H1 (cell line): ENCODE data around the gene IRAK3. TPM values are rescaled to one million over a fixed set of nuclear protein-coding genes. Genes with fewer than 3 reads are reported as not detected.

ENCODE experiments used
- ASH2L ChIP-seq: fragments of 200-600, 300-600 bp; sonication (generic); IDR thresholded peaks from one replicate; pipeline ENCODE4 v1.7.1; 2017; ENCODE audit warnings: low read length
- EP300 ChIP-seq, 2 experiments: IDR thresholded peaks; 1 replicate in 1 of 2; 2 replicates in 1 of 2; pipeline ENCODE4 v1.6.1; 2011 to 2012; ENCODE audit warnings: low read depth in 2 of 2, low read length in 2 of 2, mild to moderate bottlenecking in 2 of 2, borderline replicate concordance in 1 of 2, inconsistent platforms in 1 of 2, moderate library complexity in 1 of 2
- JUN ChIP-seq: IDR thresholded peaks from 2 replicates; pipeline ENCODE4 v1.6.1; 2011; ENCODE audit warnings: low read depth, mild to moderate bottlenecking, improper control_type of control experiment, low read length
- MAFK ChIP-seq: IDR thresholded peaks from 2 replicates; pipeline ENCODE4 v1.6.1; 2012; ENCODE audit warnings: low read depth, mild to moderate bottlenecking, improper control_type of control experiment, low read length
- NANOG ChIP-seq: IDR thresholded peaks from 2 replicates; pipeline ENCODE4 v1.6.1; 2011; ENCODE audit warnings: low read length, low read depth, mild to moderate bottlenecking, inconsistent platforms; ENCODE audit not compliant: insufficient read depth, poor library complexity, severe bottlenecking
- SIRT6 ChIP-seq: IDR thresholded peaks from one replicate; pipeline ENCODE4 v1.7.1; 2012; ENCODE audit warnings: low read length, inconsistent platforms
- SP1 ChIP-seq: IDR thresholded peaks from 2 replicates; pipeline ENCODE4 v1.6.1; 2011; ENCODE audit warnings: low read depth, low read length
- SP4 ChIP-seq: IDR thresholded peaks from 2 replicates; pipeline ENCODE4 v1.6.1; 2012; ENCODE audit warnings: low read length, inconsistent platforms
- TBP ChIP-seq: IDR thresholded peaks from 2 replicates; pipeline ENCODE4 v1.6.1; 2011; ENCODE audit warnings: low read depth, low read length, improper control_type of control experiment
- polyA plus RNA-seq, 7 experiments: library from polyadenylated mRNA; depleted of rRNA in 3 of 7; stranded (reverse) in 5 of 7; unstranded in 2 of 7; fragments of >200 nt in 5 of 7; fragments of 200-250 nt in 2 of 7; gene quantifications; 1 replicate in 5 of 7; 2 replicates in 1 of 7; 4 replicates in 1 of 7; pipeline versions ENCODE4 v1.2.1 to v1.2.3, GENCODE V29; 2011 to 2013; ENCODE audit warnings: missing spikeins in 2 of 7, mixed read lengths in 2 of 7
- total RNA-seq: library from RNA; stranded (reverse); fragmentation: NEBNext Ultra II Directional; extraction: Animal tissue kit (Norgen Biotek cat#: 25700); gene quantifications from 2 replicates; pipeline ENCODE4 v1.2.1, GENCODE V29; 2021
- TF ChIP-seq, protein P1 (sequence below): fragments of 300-600 bp; sonication (generic); IDR thresholded peaks from 2 replicates; pipeline ENCODE4 v1.7.1; 2012; ENCODE audit warnings: low read length, moderate library complexity, mild to moderate bottlenecking, inconsistent platforms; ENCODE audit not compliant: insufficient replicate concordance

Gene IRAK3
- total and polyA plus RNA-seq, 2 of the 8 experiments (the other 6 are each of a cell fraction or from before 2014, with no cell fraction given): 0.51 to 2.2 TPM

DNA sequence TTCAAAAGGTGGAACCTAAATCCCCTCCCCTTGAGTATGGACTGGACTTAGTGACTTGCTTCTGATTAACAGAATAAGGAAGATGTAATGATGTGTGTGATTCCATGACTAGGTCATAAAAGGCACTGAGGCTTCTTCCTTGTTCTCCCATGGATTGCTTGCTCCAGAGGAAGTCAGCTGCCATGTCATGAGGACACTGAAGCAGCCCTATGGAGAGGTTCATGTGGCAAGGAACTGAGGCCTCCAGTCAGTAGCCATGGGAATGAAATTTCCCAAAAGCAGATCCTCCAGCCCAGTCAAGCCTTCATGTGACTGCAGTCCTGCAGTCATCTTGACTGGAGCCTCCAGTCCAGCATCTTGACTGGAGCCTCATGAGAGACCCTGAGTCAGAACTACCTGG is 29.9 kb upstream of the IRAK3 start (continued):
- TF ChIP-seq, protein P1, sequence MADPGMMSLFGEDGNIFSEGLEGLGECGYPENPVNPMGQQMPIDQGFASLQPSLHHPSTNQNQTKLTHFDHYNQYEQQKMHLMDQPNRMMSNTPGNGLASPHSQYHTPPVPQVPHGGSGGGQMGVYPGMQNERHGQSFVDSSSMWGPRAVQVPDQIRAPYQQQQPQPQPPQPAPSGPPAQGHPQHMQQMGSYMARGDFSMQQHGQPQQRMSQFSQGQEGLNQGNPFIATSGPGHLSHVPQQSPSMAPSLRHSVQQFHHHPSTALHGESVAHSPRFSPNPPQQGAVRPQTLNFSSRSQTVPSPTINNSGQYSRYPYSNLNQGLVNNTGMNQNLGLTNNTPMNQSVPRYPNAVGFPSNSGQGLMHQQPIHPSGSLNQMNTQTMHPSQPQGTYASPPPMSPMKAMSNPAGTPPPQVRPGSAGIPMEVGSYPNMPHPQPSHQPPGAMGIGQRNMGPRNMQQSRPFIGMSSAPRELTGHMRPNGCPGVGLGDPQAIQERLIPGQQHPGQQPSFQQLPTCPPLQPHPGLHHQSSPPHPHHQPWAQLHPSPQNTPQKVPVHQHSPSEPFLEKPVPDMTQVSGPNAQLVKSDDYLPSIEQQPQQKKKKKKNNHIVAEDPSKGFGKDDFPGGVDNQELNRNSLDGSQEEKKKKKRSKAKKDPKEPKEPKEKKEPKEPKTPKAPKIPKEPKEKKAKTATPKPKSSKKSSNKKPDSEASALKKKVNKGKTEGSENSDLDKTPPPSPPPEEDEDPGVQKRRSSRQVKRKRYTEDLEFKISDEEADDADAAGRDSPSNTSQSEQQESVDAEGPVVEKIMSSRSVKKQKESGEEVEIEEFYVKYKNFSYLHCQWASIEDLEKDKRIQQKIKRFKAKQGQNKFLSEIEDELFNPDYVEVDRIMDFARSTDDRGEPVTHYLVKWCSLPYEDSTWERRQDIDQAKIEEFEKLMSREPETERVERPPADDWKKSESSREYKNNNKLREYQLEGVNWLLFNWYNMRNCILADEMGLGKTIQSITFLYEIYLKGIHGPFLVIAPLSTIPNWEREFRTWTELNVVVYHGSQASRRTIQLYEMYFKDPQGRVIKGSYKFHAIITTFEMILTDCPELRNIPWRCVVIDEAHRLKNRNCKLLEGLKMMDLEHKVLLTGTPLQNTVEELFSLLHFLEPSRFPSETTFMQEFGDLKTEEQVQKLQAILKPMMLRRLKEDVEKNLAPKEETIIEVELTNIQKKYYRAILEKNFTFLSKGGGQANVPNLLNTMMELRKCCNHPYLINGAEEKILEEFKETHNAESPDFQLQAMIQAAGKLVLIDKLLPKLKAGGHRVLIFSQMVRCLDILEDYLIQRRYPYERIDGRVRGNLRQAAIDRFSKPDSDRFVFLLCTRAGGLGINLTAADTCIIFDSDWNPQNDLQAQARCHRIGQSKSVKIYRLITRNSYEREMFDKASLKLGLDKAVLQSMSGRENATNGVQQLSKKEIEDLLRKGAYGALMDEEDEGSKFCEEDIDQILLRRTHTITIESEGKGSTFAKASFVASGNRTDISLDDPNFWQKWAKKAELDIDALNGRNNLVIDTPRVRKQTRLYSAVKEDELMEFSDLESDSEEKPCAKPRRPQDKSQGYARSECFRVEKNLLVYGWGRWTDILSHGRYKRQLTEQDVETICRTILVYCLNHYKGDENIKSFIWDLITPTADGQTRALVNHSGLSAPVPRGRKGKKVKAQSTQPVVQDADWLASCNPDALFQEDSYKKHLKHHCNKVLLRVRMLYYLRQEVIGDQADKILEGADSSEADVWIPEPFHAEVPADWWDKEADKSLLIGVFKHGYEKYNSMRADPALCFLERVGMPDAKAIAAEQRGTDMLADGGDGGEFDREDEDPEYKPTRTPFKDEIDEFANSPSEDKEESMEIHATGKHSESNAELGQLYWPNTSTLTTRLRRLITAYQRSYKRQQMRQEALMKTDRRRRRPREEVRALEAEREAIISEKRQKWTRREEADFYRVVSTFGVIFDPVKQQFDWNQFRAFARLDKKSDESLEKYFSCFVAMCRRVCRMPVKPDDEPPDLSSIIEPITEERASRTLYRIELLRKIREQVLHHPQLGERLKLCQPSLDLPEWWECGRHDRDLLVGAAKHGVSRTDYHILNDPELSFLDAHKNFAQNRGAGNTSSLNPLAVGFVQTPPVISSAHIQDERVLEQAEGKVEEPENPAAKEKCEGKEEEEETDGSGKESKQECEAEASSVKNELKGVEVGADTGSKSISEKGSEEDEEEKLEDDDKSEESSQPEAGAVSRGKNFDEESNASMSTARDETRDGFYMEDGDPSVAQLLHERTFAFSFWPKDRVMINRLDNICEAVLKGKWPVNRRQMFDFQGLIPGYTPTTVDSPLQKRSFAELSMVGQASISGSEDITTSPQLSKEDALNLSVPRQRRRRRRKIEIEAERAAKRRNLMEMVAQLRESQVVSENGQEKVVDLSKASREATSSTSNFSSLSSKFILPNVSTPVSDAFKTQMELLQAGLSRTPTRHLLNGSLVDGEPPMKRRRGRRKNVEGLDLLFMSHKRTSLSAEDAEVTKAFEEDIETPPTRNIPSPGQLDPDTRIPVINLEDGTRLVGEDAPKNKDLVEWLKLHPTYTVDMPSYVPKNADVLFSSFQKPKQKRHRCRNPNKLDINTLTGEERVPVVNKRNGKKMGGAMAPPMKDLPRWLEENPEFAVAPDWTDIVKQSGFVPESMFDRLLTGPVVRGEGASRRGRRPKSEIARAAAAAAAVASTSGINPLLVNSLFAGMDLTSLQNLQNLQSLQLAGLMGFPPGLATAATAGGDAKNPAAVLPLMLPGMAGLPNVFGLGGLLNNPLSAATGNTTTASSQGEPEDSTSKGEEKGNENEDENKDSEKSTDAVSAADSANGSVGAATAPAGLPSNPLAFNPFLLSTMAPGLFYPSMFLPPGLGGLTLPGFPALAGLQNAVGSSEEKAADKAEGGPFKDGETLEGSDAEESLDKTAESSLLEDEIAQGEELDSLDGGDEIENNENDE: no peak
- no peak for TF ChIP-seq NANOG
- no peak for TF ChIP-seq SP1
- no peak for TF ChIP-seq SP4
- no peak for TF ChIP-seq EP300 (IDR thresholded peaks at IDR 0.05; ENCODE audit: borderline replicate concordance in 1 of 2, low read depth in 2 of 2, low read length in 2 of 2)
- TF ChIP-seq SIRT6: no peak
- TF ChIP-seq MAFK: no peak
- TF ChIP-seq JUN: no peak
- TF ChIP-seq ASH2L: no peak
- no peak for TF ChIP-seq TBP
